Naive thymus-derived CD4-positive, alpha-beta T cell (primary cell): ENCODE data around the gene PBX1. TPM values are rescaled to one million over a fixed set of nuclear protein-coding genes. Genes with fewer than 3 reads are reported as not detected.

Experiments used
- ATAC-seq: fragments of 150-1000 bp; cut with Tn5 transposase; 2 replicates; pipeline ENCODE4 v1.10.0; 2021; ENCODE audit warnings: mild to moderate bottlenecking, moderate library complexity
- CTCF ChIA-PET: fragments of 350-600 bp; sonication (Branson Sonifier 250); formaldehyde crosslinking; loops from one replicate; lab custom pipeline; 2021; ENCODE audit warnings: antibody characterized with exemption; lab: Charles Lee
- POLR2A ChIA-PET: fragments of 350-600 bp; sonication (Branson Sonifier 250); formaldehyde crosslinking; loops from one replicate; lab custom pipeline; 2021; ENCODE audit warnings: antibody characterized with exemption, inconsistent platforms; lab: Charles Lee
- DNase-seq, 9 donors: peaks; one replicate each; pipeline versions ENCODE4 v3.0.0 to v3.0.0-alpha.2; 2020 to 2022; ENCODE audit warnings: mixed read lengths in 1 of 9
- H3K27ac ChIP-seq: one replicate; pipeline ENCODE4 v1.7.0; 2013; ENCODE audit warnings: mild to moderate bottlenecking, low read depth, low read length, moderate library complexity
- H3K27me3 ChIP-seq, 2 donors: one replicate each; pipeline ENCODE4 v1.7.0; 2013; ENCODE audit warnings: low read length in 2 of 2, mild to moderate bottlenecking in 2 of 2, moderate library complexity in 2 of 2; ENCODE audit not compliant: control insufficient read depth in 2 of 2, insufficient read depth in 2 of 2
- H3K36me3 ChIP-seq, 3 experiments: 1 replicate in 2 of 3; 2 replicates in 1 of 3; pipeline ENCODE4 v1.7.0; 2013; ENCODE audit warnings: low read length in 3 of 3, mild to moderate bottlenecking in 3 of 3, moderate library complexity in 1 of 3; ENCODE audit not compliant: insufficient read depth in 3 of 3, control insufficient read depth in 2 of 3
- H3K4me1 ChIP-seq, 2 donors: one replicate each; pipeline ENCODE4 v1.7.0; 2013; ENCODE audit warnings: low read length in 2 of 2, mild to moderate bottlenecking in 2 of 2, moderate library complexity in 1 of 2; ENCODE audit not compliant: control insufficient read depth in 2 of 2, insufficient read depth in 2 of 2
- H3K4me3 ChIP-seq: 2 replicates; pipeline ENCODE4 v1.7.0; 2013; ENCODE audit warnings: mild to moderate bottlenecking, low read length
- H3K9me3 ChIP-seq, 3 experiments: 1 replicate in 2 of 3; 2 replicates in 1 of 3; pipeline ENCODE4 v1.7.0; 2013; ENCODE audit warnings: low read length in 3 of 3; ENCODE audit not compliant: control insufficient read depth in 2 of 3
- H3K27ac Mint-ChIP-seq, 9 donors: one replicate each; pipeline ENCODE4 v1.8.0; 2020 to 2022; ENCODE audit warnings: mixed read lengths in 9 of 9, mild to moderate bottlenecking in 8 of 9, moderate library complexity in 5 of 9, inconsistent platforms in 2 of 9
- H3K27me3 Mint-ChIP-seq, 5 donors: one replicate each; pipeline ENCODE4 v1.8.0; 2021 to 2022; ENCODE audit warnings: mixed read lengths in 5 of 5, mild to moderate bottlenecking in 1 of 5
- H3K36me3 Mint-ChIP-seq, 5 donors: one replicate each; pipeline ENCODE4 v1.8.0; 2020 to 2022; ENCODE audit warnings: mixed read lengths in 5 of 5, mild to moderate bottlenecking in 3 of 5, inconsistent platforms in 1 of 5
- H3K4me1 Mint-ChIP-seq, 7 donors: one replicate each; pipeline ENCODE4 v1.8.0; 2020 to 2022; ENCODE audit warnings: mixed read lengths in 7 of 7, mild to moderate bottlenecking in 3 of 7, inconsistent platforms in 1 of 7
- H3K4me3 Mint-ChIP-seq, 10 donors: one replicate each; pipeline ENCODE4 v1.8.0; 2020 to 2022; ENCODE audit warnings: mild to moderate bottlenecking in 10 of 10, mixed read lengths in 10 of 10, moderate library complexity in 6 of 10, inconsistent platforms in 2 of 10
- H3K9me3 Mint-ChIP-seq, 11 donors: one replicate each; pipeline ENCODE4 v1.8.0; 2020 to 2022; ENCODE audit warnings: mixed read lengths in 11 of 11, mild to moderate bottlenecking in 4 of 11, inconsistent platforms in 1 of 11, moderate library complexity in 1 of 11
- intact Hi-C, 2 donors: fragments of 100-400 bp; cut with micrococcal nuclease; formaldehyde crosslinking; loops; one replicate each; pipeline ENCODE4 v1.15.1; 2023
- polyA plus RNA-seq, 2 donors: library from polyadenylated mRNA; unstranded; fragments of 300-500 nt; fragmentation: Illumina TruSeq; gene quantifications; one replicate each; pipeline ENCODE4 v1.2.3, GENCODE V29; 2021
- total RNA-seq, 6 experiments: library from RNA in 5 of 6; stranded (reverse) in 5 of 6; gene quantifications; 1 replicate in 5 of 6; 2 replicates in 1 of 6; pipeline ENCODE4 v1.2.3 and lab custom pipeline; 2021 to 2026

PBX1 gene
- total and polyA plus RNA-seq, 7 experiments from 2014 or later: 0.02 to 2.9 (median 1.7) TPM; not detected in 1

GRCh38 chr1:164767752-164768402, 208.9 kb downstream of the PBX1 start:
- H3K27ac Mint-ChIP-seq: no peak overlapping the region
- H3K4me3 Mint-ChIP-seq: no peak overlapping the region
- Histone ChIP-seq H3K36me3 (no peaks in the 10 kb centered on the region), H3K4me3 (no peak overlapping the region), H3K4me1 (no peaks in the 10 kb centered on the region), H3K27me3 (no peaks in the 10 kb centered on the region), H3K27ac (no peak overlapping the region), H3K9me3 (no peaks in the 10 kb centered on the region)
- peaks cover 0 to 3% (median 0%) of the 10 kb centered on the region in 11 donors for H3K9me3 Mint-ChIP-seq
- H3K4me1 Mint-ChIP-seq: no peaks in the 10 kb centered on the region
- ATAC-seq (no peak), DNase-seq (no peak)
- H3K27me3 Mint-ChIP-seq: peaks cover 0 to 7% (median 0%) of the 10 kb centered on the region in 5 donors
- no peaks in the 10 kb centered on the region for H3K36me3 Mint-ChIP-seq
- CTCF ChIA-PET: no interaction called here
- intact Hi-C loops: no loop called here
- POLR2A ChIA-PET: no interaction called here

- Mint-ChIP-seq H3K36me3 (no peaks in the 10 kb centered on the region), H3K9me3 (peaks cover 0 to 2% (median 0%) of the 10 kb centered on the region in 11 donors), H3K4me3 (no peak overlapping the region), H3K4me1 (no peaks in the 10 kb centered on the region), H3K27me3 (peaks cover 0 to 10% (median 0%) of the 10 kb centered on the region in 5 donors), H3K27ac (no peak overlapping the region)
- no peak overlapping the region for H3K4me3 ChIP-seq
- H3K27me3 ChIP-seq: no peaks in the 10 kb centered on the region
- ChIA-PET CTCF (no interaction called here), POLR2A (no interaction called here)
- no peak overlapping the region for H3K27ac ChIP-seq
- DNase-seq (no peak), ATAC-seq (no peak)
- H3K36me3 ChIP-seq: no peaks in the 10 kb centered on the region
- H3K9me3 ChIP-seq: no peaks in the 10 kb centered on the region
- intact Hi-C loops: no loop called here
- no peaks in the 10 kb centered on the region for H3K4me1 ChIP-seq
These were observed 209.6 kb downstream of the PBX1 start for GRCh38 chr1:164768619-164769018.

- peaks cover 0 to 13% (median 1%) of the 10 kb centered on the region in 5 donors for H3K27me3 Mint-ChIP-seq
- ChIA-PET CTCF (no interaction called here), POLR2A (no interaction called here)
- no peaks in the 10 kb centered on the region for H3K4me1 Mint-ChIP-seq
- DNase-seq: no peak
- no peak for ATAC-seq
- H3K9me3 Mint-ChIP-seq: peaks cover 0 to 2% (median 0%) of the 10 kb centered on the region in 11 donors
- no peak overlapping the region for H3K4me3 Mint-ChIP-seq
- no peaks in the 10 kb centered on the region for H3K27me3 ChIP-seq
- H3K27ac ChIP-seq: no peak overlapping the region
- no peak overlapping the region for H3K4me3 ChIP-seq
- no peaks in the 10 kb centered on the region for H3K4me1 ChIP-seq
- no peaks in the 10 kb centered on the region for H3K36me3 ChIP-seq
- H3K27ac Mint-ChIP-seq: no peak overlapping the region
- intact Hi-C loops: no loop called here
- H3K36me3 Mint-ChIP-seq: no peaks in the 10 kb centered on the region
- no peaks in the 10 kb centered on the region for H3K9me3 ChIP-seq
These were observed 210.6 kb downstream of the PBX1 start for GRCh38 chr1:164769486-164770130.

GRCh38 chr1:164770131-164770529, 211.1 kb downstream of the PBX1 start:
- Mint-ChIP-seq H3K9me3 (peaks cover 0 to 2% (median 0%) of the 10 kb centered on the region in 11 donors), H3K4me3 (no peak overlapping the region), H3K36me3 (no peaks in the 10 kb centered on the region), H3K4me1 (peaks cover 0 to 2% (median 0%) of the 10 kb centered on the region in 7 donors), H3K27me3 (peaks cover 0 to 13% (median 6%) of the 10 kb centered on the region in 5 donors), H3K27ac (no peak overlapping the region)
- Histone ChIP-seq H3K27ac (no peak overlapping the region), H3K9me3 (no peaks in the 10 kb centered on the region), H3K4me1 (no peaks in the 10 kb centered on the region), H3K27me3 (no peaks in the 10 kb centered on the region), H3K36me3 (no peaks in the 10 kb centered on the region), H3K4me3 (no peak overlapping the region)
- DNase-seq: no peak
- intact Hi-C loops: no loop called here
- ChIA-PET CTCF (no interaction called here), POLR2A (no interaction called here)
- ATAC-seq: no peak

- no peak for ATAC-seq
- intact Hi-C loops: no loop called here
- DNase-seq: no peak
- CTCF ChIA-PET: no interaction called here
- no peaks in the 10 kb centered on the region for H3K9me3 ChIP-seq
- H3K27ac ChIP-seq: no peak overlapping the region
- no peaks in the 10 kb centered on the region for H3K27me3 ChIP-seq
- Mint-ChIP-seq H3K9me3 (peaks cover 0 to 2% (median 0%) of the 10 kb centered on the region in 11 donors), H3K4me3 (no peak overlapping the region), H3K27me3 (peaks cover 0 to 13% (median 6%) of the 10 kb centered on the region in 5 donors), H3K27ac (no peak overlapping the region), H3K36me3 (no peaks in the 10 kb centered on the region), H3K4me1 (peaks cover 0 to 4% (median 0%) of the 10 kb centered on the region in 7 donors)
- POLR2A ChIA-PET: no interaction called here
- no peaks in the 10 kb centered on the region for H3K36me3 ChIP-seq
- H3K4me1 ChIP-seq: no peaks in the 10 kb centered on the region
- no peak overlapping the region for H3K4me3 ChIP-seq
These were observed 212.1 kb downstream of the PBX1 start for GRCh38 chr1:164771041-164771618.

GRCh38 chr1:164771619-164772361, 212.8 kb downstream of the PBX1 start:
- Histone ChIP-seq H3K36me3 (no peaks in the 10 kb centered on the region), H3K4me3 (no peak overlapping the region), H3K27me3 (no peaks in the 10 kb centered on the region), H3K27ac (no peak overlapping the region), H3K4me1 (no peaks in the 10 kb centered on the region), H3K9me3 (no peaks in the 10 kb centered on the region)
- peaks cover 0 to 13% (median 6%) of the 10 kb centered on the region in 5 donors for H3K27me3 Mint-ChIP-seq
- no peaks in the 10 kb centered on the region for H3K36me3 Mint-ChIP-seq
- intact Hi-C loops: no loop called here
- ATAC-seq (no peak), DNase-seq (no peak)
- H3K4me1 Mint-ChIP-seq: peaks cover 0 to 4% (median 0%) of the 10 kb centered on the region in 7 donors
- ChIA-PET CTCF (no interaction called here), POLR2A (no interaction called here)
- no peak overlapping the region for H3K27ac Mint-ChIP-seq
- no peak overlapping the region for H3K4me3 Mint-ChIP-seq
- peaks cover 0 to 2% (median 0%) of the 10 kb centered on the region in 11 donors for H3K9me3 Mint-ChIP-seq
